ENCODE measurements around the gene PRSS23. TPM values are rescaled to one million over a fixed set of nuclear protein-coding genes. Genes with fewer than 3 reads are reported as not detected.
"Not testable (repeated sequence)": the region's sequence is repeated elsewhere in the genome, so short reads cannot be mapped to it uniquely, and the experiment has no call there.

PRSS23 gene
- total RNA-seq, 1 donor from 2014 or later = 77.2 TPM

- H3K9me3 Mint-ChIP-seq; H3K36me3 Mint-ChIP-seq (ENCODE audit: low read depth); intact Hi-C loops (cut with micrococcal nuclease); H3K27ac Mint-ChIP-seq; H3K4me3 Mint-ChIP-seq; H3K4me1 Mint-ChIP-seq (ENCODE audit: low read depth); DNase-seq (ENCODE audit: low spot score): not testable (repeated sequence)
- peaks cover 17% of the 10 kb centered on the region for H3K27me3 Mint-ChIP-seq (ENCODE audit: insufficient read depth)
These were observed 44.6 kb downstream of the PRSS23 start for GRCh38 chr11:86844762-86845508.

- Mint-ChIP-seq H3K9me3 (no peaks in the 10 kb centered on the region), H3K4me1 (ENCODE audit: low read depth) (no peaks in the 10 kb centered on the region), H3K27ac (no peak overlapping the region), H3K27me3 (ENCODE audit: insufficient read depth) (peaks cover 2% of the 10 kb centered on the region), H3K36me3 (ENCODE audit: low read depth) (no peaks in the 10 kb centered on the region), H3K4me3 (no peak overlapping the region)
- intact Hi-C loops (cut with micrococcal nuclease) = no loop called here
- no peak for DNase-seq (ENCODE audit: low spot score)
These were observed 47.8 kb downstream of the PRSS23 start for GRCh38 chr11:86848132-86848531.

GRCh38 chr11:86849679-86850078 lies 49.3 kb downstream of the PRSS23 start:
- Mint-ChIP-seq H3K9me3 (no peaks in the 10 kb centered on the region), H3K4me3 (no peak overlapping the region), H3K4me1 (ENCODE audit: low read depth) (no peaks in the 10 kb centered on the region), H3K27ac (no peak overlapping the region), H3K27me3 (ENCODE audit: insufficient read depth) (peaks cover 2% of the 10 kb centered on the region), H3K36me3 (ENCODE audit: low read depth) (no peaks in the 10 kb centered on the region)
- DNase-seq (ENCODE audit: low spot score) = no peak
- intact Hi-C loops (cut with micrococcal nuclease) = no loop called here

Other genes with a start within 250 kb of the PRSS23 start
- 12.8 and 13.1 TPM in 2 replicates for gene ME3, start 127.9 kb upstream of the PRSS23 start, total RNA-seq
- gene FZD4, start 154.9 kb downstream of the PRSS23 start, total RNA-seq = 0.05 TPM in 1 of 2 replicates, not detected in the other
- 27.9 and 28.8 TPM in 2 replicates for gene TMEM135, start 237.4 kb downstream of the PRSS23 start, total RNA-seq

Data from activated T-helper 1 cell treated with anti-CD3 and anti-CD28 coated beads, Interleukin-12 subunit alpha, Interleukin-12 subunit beta, Interleukin-2, Interleukin-4 antibody, amounts not matched to agents 30 ng/mL and 10 ng/mL and 1 ng/mL, durations not matched to agents 14 hours and 24 hours and 36 hours (primary cell).